Endometrial microvascular endothelial cells (primary cell): ENCODE results near the gene DDX50. TPM values are rescaled to one million over a fixed set of nuclear protein-coding genes. Genes with fewer than 3 reads are reported as not detected.
"Not testable (repeated sequence)": the region's sequence is repeated elsewhere in the genome, so short reads cannot be mapped to it uniquely, and the experiment has no call there.

ENCODE experiments used
- in situ Hi-C: cut with HindIII; loops from 2 replicates; pipeline ENCODE4 v1.10.0; 2017; ENCODE audit warnings: low sequenced_read_pairs, low pct_unique_long_range_greater_than_20kb; ENCODE audit errors: inconsistent ontology term
- total RNA-seq: library from RNA; depleted of rRNA; stranded (reverse); fragments of >200 nt; gene quantifications from one replicate; pipeline ENCODE4 v1.2.3, GENCODE V29; 2015; ENCODE audit errors: inconsistent ontology term

The DDX50 gene
- total RNA-seq, 1 donor from 2014 or later: 33.4 TPM

DNA sequence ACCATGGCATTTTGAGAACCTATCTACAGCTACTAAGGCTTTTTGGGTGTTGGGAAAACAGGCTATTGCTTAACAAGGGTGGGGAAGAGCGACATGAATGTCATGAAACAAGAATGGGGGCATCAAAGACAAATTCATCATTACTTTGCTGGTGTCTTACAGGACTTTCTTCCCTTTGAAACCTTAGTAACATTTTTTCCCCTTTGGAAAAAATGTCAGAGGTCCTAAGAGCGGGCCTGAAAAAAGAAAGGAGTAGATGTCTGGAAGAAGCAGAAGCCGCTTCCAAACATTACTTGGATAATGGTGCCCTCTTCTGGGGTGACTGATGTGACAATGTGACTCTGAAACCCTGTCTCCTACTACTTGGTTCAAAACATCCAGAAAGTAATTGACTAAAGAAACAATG is 3.8 kb upstream of the DDX50 start:
- in situ Hi-C loops: no loop called here

DNA sequence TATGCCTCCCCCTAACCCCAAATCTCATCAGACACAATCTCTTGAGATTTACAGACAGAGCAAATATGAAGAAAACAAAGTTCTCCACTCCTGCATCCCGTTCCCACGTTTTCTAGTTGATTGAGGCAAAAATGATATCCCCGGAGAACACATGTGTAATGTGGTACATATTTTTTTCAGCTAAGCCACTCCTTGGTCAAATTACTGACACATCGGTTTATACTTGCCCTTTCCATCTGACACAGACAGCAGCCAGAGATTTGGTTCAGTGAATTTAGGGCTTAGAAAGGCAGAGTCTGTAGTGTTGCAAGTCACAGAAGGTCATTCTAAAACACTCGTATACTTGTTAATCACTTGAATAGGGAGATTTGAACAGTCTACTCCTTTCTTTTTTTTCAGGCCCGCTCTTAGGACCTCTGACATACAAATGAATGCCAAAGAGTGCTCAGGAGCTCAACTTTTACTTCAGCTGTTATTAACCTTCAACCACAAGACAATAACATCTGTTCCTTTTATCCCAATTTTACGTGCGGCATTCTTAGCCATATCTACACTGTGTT is 1.8 kb upstream of the DDX50 start:
- in situ Hi-C loops: no loop called here

DNA sequence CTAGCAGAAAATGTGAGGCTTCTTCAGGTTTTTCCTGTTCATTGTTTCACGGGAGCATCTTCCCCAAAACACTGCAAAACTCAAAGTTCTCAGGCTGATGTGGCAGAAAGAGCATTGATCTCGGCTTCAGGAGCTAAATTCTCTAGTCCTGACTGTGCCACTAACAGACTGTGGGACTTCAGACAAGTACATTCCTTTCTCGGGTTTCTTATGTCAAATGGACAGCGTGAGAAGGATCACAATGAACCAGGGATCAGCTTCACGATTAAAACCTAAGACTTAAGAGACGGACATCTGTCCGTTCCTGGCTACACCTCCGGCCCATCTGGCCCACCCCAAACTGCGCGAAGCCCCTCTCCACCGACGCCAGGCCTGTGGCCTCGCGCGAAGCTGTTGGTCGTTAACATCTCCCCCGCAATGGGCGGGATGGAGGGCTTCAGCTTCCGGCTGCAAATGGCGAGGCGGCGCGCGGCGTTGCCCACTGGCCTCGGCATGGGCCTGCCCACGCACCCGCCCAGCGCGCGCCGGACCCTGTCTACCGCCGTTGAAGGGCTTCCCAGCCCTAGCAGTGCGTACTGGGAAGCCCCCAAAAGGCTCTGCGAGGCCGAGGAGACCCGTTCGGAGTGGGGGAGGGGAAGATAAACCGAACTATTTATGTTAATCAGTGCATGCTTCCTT is 549 bp upstream of the DDX50 start:
- in situ Hi-C loops: no loop called here

DNA sequence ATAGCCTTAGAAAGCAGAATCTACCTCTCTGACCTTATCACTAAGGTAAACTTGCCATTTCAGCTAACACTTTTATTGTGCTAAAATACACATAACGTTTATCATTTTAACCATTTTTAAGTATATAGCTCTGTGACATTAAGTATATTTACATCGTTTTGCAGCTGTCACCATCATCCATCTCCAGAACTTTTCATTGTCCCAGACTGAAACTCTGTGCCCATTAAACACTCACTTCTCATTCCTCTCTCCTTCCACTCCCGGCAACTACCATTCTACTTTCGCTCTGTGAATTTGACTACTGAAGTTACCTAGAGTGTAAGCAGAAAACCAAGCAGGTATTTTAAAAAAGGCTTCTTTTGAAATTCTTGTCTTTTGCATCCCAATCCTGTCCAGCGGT is 1.3 kb downstream of the DDX50 start:
- in situ Hi-C loops: no loop called here

DNA sequence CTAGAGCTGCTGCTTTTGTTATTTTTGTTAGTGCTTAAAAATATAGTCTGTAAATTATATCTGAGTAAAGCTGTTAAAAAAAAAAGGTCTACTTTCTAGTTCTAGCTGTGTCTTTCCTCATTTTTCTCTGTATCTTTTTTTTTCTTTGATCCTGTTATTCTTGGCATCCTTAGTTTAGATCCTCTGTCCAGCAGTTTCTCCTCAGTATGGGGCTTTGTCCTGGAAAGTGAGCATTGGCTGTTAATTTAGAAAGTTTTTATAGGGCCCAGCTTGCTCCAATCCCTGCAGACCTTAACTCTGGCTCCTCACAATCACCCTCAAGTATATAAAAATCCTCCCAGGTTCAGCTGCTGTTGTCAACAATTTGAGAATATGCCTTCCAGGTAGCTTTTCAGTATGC is 23.5 kb downstream of the DDX50 start:
- in situ Hi-C loops: no loop called here

DNA sequence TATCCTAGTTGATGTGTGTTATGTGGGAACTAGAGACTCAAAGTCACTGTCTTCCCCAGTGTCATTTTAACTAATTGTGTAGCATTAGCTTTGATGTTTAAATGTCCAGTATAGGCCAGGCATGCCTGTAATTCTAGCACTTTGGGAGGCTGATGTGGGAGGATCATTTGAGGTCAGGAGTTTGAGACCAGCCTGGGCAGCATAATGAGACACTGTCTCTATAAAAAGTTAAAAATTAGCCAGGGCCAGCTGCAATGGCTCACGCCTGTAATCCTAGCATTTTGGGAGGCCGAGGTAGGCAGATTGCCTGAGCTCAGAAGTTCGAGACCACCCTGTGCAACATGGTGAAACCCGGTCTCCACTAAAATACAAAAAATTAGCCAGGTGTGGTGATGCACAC is 24.4 kb downstream of the DDX50 start:
- in situ Hi-C loops: no loop called here

DNA sequence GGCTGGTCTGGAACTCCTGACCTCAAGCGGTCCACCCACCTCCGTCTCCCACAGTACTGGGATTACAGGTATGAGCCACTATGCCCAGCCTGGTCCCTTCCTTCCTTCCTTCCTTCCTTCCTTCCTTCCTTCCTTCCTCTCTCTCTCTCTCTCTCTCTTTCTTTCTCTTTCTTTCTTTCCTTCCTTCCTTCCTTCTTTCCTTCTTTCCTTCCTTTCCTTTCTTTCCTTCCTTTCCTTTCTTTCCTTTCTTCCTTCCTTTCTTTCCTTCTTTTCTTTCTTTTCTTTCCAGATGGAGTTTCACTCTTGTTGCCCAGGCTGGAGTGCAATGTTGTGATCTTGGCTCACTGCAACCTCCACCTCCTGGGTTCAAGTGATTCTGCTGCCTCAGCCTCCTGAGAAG is 28.0 kb downstream of the DDX50 start:
- in situ Hi-C loops: not testable (repeated sequence)

DNA sequence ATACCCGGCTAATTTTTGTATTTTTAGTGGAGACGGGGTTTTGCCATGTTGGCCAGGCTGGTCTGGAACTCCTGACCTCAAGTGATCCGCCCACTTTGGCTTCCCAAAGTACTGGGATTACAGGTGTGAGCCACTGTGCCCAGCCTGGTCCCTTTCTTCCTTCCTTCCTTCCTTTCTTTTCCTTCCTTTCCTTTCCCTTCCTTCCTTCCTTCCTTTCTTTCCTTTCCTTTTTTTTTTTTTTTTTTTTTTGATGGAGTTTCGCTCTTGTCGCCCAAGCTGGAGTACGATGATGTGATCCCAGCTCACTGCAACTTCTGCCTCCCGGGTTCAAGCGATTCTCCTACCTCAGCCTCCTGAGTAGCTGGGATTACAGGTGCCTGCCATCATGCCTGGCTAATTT is 28.8 kb downstream of the DDX50 start:
- in situ Hi-C loops: not testable (repeated sequence)

DNA sequence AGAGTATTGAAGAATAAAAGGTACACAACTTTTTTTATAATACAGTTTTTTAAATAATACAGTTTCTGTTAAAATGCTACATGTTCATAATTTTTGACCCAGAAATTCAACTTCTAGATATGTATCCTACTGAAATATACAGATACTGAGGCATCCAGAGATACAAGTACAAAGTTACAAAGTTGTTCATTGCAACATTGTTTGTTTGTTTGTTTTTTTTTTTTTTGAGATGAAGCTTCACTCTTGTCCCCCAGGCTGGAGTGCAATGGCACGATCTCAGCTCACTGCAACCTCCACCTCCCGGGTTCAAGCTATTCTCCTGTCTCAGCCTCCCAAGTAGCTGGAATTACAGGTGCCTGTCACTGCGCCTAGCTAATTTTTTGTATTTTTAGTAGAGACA is 31.7 kb downstream of the DDX50 start:
- in situ Hi-C loops: not testable (repeated sequence)

DNA sequence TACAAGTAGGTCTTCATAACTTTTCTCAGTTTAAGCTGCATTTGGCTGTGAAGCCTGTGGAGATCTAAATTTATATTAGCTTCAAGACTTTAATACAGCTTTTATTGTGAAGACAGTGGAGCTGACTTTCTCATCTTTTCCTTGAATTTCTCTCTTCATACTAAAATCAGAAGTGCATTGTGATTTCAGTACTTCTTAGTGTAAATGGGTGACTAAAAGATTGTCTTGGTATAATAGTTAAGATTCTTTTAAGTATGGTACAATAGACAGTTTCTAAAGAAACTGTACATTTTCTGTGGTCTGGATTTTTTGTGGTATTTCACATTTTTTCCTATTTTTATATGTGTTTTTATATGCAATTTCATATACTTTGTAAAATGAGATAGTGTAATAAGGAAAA is 33.9 kb downstream of the DDX50 start:
- in situ Hi-C loops: no loop called here

DNA sequence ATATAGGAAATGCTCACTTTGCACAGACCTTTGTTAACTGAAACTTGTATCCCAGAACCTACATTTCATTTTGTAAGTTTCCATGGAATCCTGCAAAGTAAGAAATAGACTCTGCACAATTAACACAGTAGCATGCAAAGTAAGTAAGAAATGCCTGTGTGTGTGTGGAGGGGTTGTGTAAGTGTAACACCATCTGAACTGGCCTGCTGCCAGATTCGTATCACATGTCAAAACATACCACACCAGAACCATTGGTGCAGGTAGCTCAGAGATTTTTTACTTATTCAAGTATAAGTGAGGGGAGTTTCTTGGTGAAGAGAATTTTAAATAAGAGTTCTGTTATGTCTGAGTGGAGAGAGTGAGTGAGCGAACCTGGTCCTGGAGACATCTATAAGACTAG is 37.0 kb downstream of the DDX50 start:
- in situ Hi-C loops: no loop called here

DNA sequence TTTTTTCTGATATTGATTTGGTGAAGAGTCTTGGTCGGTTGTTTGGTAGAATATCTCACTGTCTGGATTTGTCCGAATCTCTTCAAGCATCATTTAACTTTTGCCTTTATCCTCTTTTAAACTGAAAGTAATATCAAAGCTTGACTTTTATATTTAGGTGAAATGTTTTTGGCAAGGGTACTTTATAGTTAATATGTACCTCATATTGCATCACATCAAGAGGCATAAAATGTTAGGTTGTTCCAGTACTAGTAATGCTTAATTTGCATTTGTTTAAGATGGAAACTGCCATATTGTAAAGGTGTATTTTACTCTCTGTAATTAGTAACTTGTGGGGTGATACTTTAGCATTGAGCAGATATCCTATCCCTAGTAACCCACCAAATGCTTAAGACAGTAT is 37.8 kb downstream of the DDX50 start:
- in situ Hi-C loops: no loop called here

DNA sequence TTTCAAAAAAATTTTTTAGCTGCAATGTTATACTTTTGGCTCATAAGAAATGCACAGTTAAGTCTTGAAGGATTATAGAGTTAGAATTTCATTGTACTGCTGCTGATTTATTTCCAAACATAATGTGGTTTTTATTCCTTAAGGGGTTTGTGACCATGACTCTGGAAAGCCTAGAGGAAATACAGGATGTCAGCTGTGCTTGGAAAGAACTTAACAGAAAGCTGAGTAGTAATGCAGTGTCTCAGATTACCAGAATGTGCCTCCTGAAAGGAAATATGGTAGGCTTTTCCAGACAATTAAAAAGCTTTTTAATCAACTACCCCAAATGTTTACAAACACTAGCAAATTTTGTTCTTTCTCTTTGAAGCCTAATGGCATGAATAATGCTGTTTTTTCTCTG is 39.8 kb downstream of the DDX50 start:
- in situ Hi-C loops: not testable (repeated sequence)

DNA sequence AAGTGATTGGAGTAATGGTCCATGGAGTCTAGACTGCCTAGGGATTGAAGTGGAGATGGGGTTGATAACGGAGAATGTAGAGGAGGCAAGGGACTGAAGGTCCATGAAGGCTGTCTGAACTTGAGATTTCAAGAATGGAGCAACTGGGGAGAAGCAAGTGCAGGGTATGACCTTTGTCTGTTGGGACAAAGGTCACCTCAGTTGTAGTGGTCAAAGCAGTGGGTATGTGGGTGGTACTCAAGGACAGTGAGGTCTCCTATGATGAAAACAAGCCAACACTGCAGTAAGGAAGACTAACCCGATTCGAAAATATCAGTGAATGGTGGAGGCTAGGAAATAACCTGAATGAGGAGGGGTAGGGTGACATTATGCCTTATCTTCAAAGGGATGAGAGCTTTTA is 49.5 kb downstream of the DDX50 start:
- in situ Hi-C loops: no loop called here

DNA sequence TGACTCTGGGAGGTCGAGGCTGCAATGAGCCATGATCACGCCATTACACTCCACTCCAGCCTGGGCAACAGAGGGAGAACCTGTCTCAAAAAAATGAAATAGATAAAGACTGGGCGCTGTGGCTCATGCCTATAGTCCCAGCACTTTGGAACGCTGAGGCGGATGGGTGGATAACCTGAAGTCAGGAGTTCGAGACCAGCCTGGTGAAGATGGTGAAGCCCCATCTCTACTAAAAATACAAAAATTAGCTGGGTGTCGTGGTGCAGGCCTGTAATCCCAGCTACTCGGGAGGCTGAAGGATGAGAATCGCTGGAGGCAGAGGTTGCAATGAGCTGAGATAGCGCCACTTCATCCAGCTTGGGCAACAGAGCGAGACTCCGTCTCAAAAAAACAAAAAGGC is 53.8 kb downstream of the DDX50 start:
- in situ Hi-C loops: no loop called here

DNA sequence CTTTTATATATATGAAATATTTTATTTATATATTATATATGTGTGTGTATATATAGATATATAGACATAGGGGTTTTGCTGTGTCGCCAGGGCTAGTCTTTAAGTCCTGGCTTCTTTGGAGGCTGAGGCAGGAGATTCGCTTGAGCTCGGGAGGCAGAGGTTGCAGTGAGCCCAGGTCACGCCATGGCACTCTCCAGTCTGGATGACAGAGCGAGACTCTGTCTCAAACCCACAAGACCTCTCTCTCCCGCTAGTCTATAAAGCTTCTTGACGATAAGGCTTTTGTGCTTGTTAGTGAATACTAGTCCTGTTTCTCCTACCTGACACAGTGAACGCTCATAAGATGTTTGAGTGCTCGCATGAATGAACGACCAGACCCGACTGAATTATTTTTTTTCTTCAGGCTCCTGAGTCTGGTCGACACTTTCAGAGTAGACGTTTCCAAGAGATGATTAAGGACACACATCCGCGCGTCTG is 54.3 kb downstream of the DDX50 start:
- in situ Hi-C loops: no loop called here

DNA sequence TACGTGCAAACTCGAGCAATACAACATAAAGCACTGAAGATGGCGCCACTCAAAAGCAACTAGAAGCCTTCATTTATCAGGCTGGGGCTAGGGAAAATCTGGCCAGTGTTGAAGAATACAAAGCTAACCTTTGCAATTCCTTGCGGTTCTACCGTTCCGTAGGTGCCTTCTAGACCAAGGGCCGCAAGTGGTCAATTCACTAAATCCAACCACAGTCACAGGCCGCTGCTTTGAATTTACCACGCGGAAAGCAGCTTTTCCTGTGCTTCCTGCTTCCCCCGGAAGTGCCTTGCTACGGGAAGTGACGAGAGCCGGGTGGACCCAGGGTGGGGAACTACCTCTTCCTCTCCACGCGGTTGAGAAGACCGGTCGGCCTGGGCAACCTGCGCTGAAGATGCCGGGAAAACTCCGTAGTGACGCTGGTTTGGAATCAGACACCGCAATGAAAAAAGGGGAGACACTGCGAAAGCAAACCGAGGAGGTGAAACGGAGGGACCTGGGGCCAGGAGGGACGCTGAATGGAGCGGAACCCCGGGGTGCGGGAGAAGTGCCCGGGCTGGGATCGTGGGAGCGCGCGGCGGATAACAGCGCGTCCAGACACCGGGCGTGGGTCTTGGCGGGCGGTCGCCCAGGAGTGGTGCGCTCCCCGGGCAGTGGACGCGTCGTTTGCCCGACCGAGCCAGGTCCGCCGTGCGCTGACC is 54.9 kb downstream of the DDX50 start, which contains the start of gene DDX21:
Gene DDX21, plus strand, starts transcription at position 339 of the 701 bp plus-strand sequence. Its CDS starts 56 bp downstream, at position 395.
- in situ Hi-C loops: no loop called here

DNA sequence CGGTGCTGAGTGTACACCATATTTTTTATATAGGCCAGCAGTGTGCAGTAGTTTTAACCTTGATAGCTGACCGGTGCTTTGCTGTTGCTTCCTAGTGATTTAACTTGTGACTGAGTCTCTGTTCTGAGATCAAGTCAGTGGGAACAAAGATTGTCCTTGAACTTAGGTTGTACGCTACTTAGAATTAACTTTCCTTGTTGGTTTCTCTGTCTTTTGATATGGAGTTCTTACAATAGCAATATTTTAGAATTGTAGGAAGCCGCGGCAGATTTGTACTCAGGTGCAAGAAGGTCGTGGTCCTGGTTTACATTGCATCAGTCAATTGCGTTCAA is 56.1 kb downstream of the DDX50 start:
- in situ Hi-C loops: no loop called here

DNA sequence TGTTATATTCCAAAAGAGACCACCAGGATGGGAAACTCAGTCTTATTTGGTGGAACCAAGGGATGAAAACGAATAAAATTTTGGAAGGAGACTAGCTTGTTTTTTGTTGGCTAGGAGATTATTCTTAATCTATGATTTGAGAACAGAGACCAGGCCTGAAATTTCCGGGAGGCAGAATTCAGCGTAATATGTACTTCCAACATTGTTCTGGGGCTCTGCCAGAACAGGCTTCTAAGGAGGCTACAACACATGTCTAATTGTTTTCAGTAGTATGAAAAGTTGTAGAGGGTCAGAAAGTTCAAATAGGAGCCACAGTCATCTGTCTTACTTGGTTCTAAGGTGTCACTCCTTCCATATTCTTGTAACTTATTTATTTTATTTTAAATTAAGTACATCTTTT is 56.5 kb downstream of the DDX50 start:
- in situ Hi-C loops: no loop called here
